Natural killer cell (primary cell): ENCODE results near the gene HIKESHI. TPM values are rescaled to one million over a fixed set of nuclear protein-coding genes. Genes with fewer than 3 reads are reported as not detected.

Source experiments
- ATAC-seq, 3 donors: fragments of 150-1000 bp in 2 of 3; fragments of 200-7000 bp in 1 of 3; cut with Tn5 transposase; 1 replicate in 1 of 3; 2 replicates in 2 of 3; pipeline ENCODE4 v1.10.0; 2021; ENCODE audit warnings: mild to moderate bottlenecking in 2 of 3, moderate library complexity in 2 of 3
- DNase-seq, 2 donors: peaks; one replicate each; pipeline versions ENCODE4 v3.0.0 to v3.0.0-alpha.2; 2013 to 2021; ENCODE audit warnings: mixed read lengths in 1 of 2
- H3K27ac ChIP-seq: one replicate; pipeline ENCODE4 v1.5.1; 2013; ENCODE audit warnings: mild to moderate bottlenecking, low read length
- H3K27me3 ChIP-seq: one replicate; pipeline ENCODE4 v1.6.1; 2013; ENCODE audit warnings: low read length; ENCODE audit not compliant: control insufficient read depth, insufficient read depth
- H3K36me3 ChIP-seq: one replicate; pipeline ENCODE4 v1.6.1; 2013; ENCODE audit warnings: low read length; ENCODE audit not compliant: control insufficient read depth, insufficient read depth
- H3K4me1 ChIP-seq: one replicate; pipeline ENCODE4 v1.6.1; 2013; ENCODE audit warnings: low read length; ENCODE audit not compliant: control insufficient read depth, insufficient read depth
- H3K4me3 ChIP-seq: one replicate; pipeline ENCODE4 v1.5.1; 2013; ENCODE audit warnings: low read length
- H3K9me3 ChIP-seq: one replicate; pipeline ENCODE4 v1.6.1; 2013; ENCODE audit warnings: low read length; ENCODE audit not compliant: control insufficient read depth, insufficient read depth
- H3K27ac Mint-ChIP-seq, 2 donors: one replicate each; pipeline ENCODE4 v1.8.0; 2022; ENCODE audit warnings: mild to moderate bottlenecking in 2 of 2, mixed read lengths in 2 of 2, moderate library complexity in 1 of 2
- H3K27me3 Mint-ChIP-seq, 2 donors: one replicate each; pipeline ENCODE4 v1.8.0; 2022; ENCODE audit warnings: low read depth in 2 of 2, mixed read lengths in 2 of 2
- H3K36me3 Mint-ChIP-seq: one replicate; pipeline ENCODE4 v1.8.0; 2022; ENCODE audit warnings: mixed read lengths
- H3K4me1 Mint-ChIP-seq, 2 donors: one replicate each; pipeline ENCODE4 v1.8.0; 2022; ENCODE audit warnings: mixed read lengths in 2 of 2
- H3K4me3 Mint-ChIP-seq: one replicate; pipeline ENCODE4 v1.8.0; 2022; ENCODE audit warnings: mild to moderate bottlenecking, moderate library complexity, mixed read lengths
- H3K9me3 Mint-ChIP-seq, 2 donors: one replicate each; pipeline ENCODE4 v1.8.0; 2022; ENCODE audit warnings: mixed read lengths in 2 of 2
- CTCF ChIP-seq: fragments of 200-600 bp; IDR thresholded peaks from one replicate; pipeline ENCODE4 v1.8.0; 2022; ENCODE audit warnings: antibody characterized with exemption
- WGBS: methylation state at CpG from one replicate; pipeline ENCODE4 v1.1.7; 2013; ENCODE audit warnings: missing lambda C conversion rate; ENCODE audit not compliant: insufficient coverage; 5-methylcytosine and 5-hydroxymethylcytosine counted together
- intact Hi-C: fragments of 100-400 bp; cut with micrococcal nuclease; formaldehyde crosslinking; loops from one replicate; pipeline ENCODE4 v1.14.2; 2022
- total RNA-seq, 4 donors: library from RNA; stranded (reverse); fragments of 120-200 nt in 1 of 4; gene quantifications; one replicate each; pipeline versions ENCODE4 v1.2.3 to v1.2.4, GENCODE V29; 2013 to 2022

Gene HIKESHI
- 10 to 100 TPM; 12.7 to 24.2 (median 18.2) TPM for total RNA-seq
- total RNA-seq (2013) = 49.9 TPM

- no peaks in the 10 kb centered on the region for H3K36me3 Mint-ChIP-seq
- H3K9me3 Mint-ChIP-seq = no peaks in the 10 kb centered on the region
- Histone ChIP-seq H3K4me1 (peaks cover 3% of the 10 kb centered on the region), H3K27ac (peak within 1 kb of the TSS; percentile 84), H3K4me3 (peak within 1 kb of the TSS; percentile 92), H3K27me3 (peaks cover 2% of the 10 kb centered on the region), H3K36me3 (no peaks in the 10 kb centered on the region), H3K9me3 (no peaks in the 10 kb centered on the region)
- ATAC-seq = peak; percentile 96 to 99 (median 98)
- H3K4me3 Mint-ChIP-seq = peak within 1 kb of the TSS; percentile 99
- H3K27ac Mint-ChIP-seq = peak within 1 kb of the TSS; percentile 98 to 100
- H3K4me1 Mint-ChIP-seq = peaks cover 22 to 24% of the 10 kb centered on the region in 2 donors
- DNase-seq = peak; percentile 74 to 95
- under 1% methylated on average over 30 of the region's 30 CpGs for WGBS
- intact Hi-C loops = loop anchor here (5.0 kb wide), 1 partner anchor 55 kb away; no protein-coding TSS in a partner anchor
- peaks cover 8 to 10% of the 10 kb centered on the region in 2 donors for H3K27me3 Mint-ChIP-seq
- TF ChIP-seq CTCF = no peak
Measured at GRCh38 chr11:86302092-86302793, at the start of gene HIKESHI. Gene HIKESHI, plus strand, starts transcription at chr11:86302240. Its CDS starts 209 bp downstream, at chr11:86302449.

DNA sequence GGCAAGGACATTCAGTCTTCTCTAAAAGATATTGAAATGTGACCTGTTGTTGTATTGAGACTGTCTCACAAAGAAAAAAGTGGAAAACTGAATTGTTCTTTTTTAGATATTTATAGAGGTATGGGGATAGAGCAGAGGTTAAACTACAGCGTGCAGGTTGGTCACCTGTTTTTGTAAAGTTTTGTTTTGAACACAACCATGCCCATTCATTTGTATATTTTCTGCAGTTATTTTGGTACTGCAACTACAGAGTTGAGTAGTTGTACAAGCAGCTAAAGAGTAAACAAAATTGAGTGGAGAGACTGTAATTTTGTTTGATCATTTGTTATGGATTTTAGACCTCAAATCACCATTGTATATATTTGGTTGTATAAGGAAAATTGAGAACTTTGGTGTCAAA lies 46.1 kb upstream of the HIKESHI start:
- H3K4me3 Mint-ChIP-seq = no peak overlapping the region

DNA sequence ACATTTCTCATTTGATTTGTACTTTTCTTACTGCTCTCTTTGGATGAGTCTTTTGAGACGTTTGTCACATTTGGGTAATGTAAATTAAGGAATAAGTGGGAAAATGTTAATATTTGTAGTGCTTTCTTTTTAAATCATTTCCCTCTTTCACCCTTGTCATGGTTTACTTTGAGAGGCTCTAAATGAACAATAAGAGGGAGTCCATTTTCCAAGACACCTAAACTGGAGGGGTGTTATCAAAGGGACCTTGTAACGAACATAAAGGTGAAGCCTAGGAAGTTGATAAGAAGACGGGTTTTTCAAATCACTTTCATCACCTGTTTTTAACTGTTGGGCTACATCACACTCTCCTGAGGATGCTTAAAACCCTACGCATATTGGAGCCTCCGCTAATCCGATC lies 45.4 kb upstream of the HIKESHI start:
- Mint-ChIP-seq H3K27ac (no peak overlapping the region), H3K9me3 (no peaks in the 10 kb centered on the region), H3K27me3 (no peaks in the 10 kb centered on the region), H3K4me1 (peaks cover 6% of the 10 kb centered on the region in 2 donors), H3K4me3 (no peak overlapping the region), H3K36me3 (no peaks in the 10 kb centered on the region)
- Histone ChIP-seq H3K4me1 (no peaks in the 10 kb centered on the region), H3K27me3 (no peaks in the 10 kb centered on the region), H3K36me3 (peaks cover 38% of the 10 kb centered on the region), H3K9me3 (no peaks in the 10 kb centered on the region), H3K27ac (no peak overlapping the region), H3K4me3 (no peak overlapping the region)
- WGBS = 90% methylated on average over 6 of the region's 6 CpGs
- TF ChIP-seq CTCF = no peak
- ATAC-seq = no peak
- no peak for DNase-seq
- intact Hi-C loops = no loop called here

More for the DNA sequence above, 46.1 kb upstream of the HIKESHI start:
- 86% methylated on average over 1 of the region's 1 CpG for WGBS
- Mint-ChIP-seq H3K27ac (no peak overlapping the region), H3K36me3 (no peaks in the 10 kb centered on the region), H3K27me3 (no peaks in the 10 kb centered on the region), H3K4me1 (peaks cover 6% of the 10 kb centered on the region in 2 donors), H3K9me3 (no peaks in the 10 kb centered on the region)
- Histone ChIP-seq H3K4me1 (no peaks in the 10 kb centered on the region), H3K9me3 (no peaks in the 10 kb centered on the region), H3K36me3 (peaks cover 42% of the 10 kb centered on the region), H3K27me3 (no peaks in the 10 kb centered on the region), H3K27ac (no peak overlapping the region), H3K4me3 (no peak overlapping the region)
- DNase-seq = no peak
- no peak for ATAC-seq
- TF ChIP-seq CTCF = no peak
- intact Hi-C loops = no loop called here

- no peaks in the 10 kb centered on the region for H3K36me3 Mint-ChIP-seq
- no peak overlapping the region for H3K27ac Mint-ChIP-seq
Measured at GRCh38 chr11:86257446-86257845, 44.6 kb upstream of the HIKESHI start.

More at GRCh38 chr11:86257446-86257845, 44.6 kb upstream of the HIKESHI start:
- H3K27ac ChIP-seq = no peak overlapping the region
- TF ChIP-seq CTCF = no peak
- H3K27me3 Mint-ChIP-seq = no peaks in the 10 kb centered on the region
- no peak overlapping the region for H3K4me3 ChIP-seq
- H3K9me3 Mint-ChIP-seq = no peaks in the 10 kb centered on the region
- H3K36me3 ChIP-seq = peaks cover 33% of the 10 kb centered on the region
- H3K4me3 Mint-ChIP-seq = no peak overlapping the region
- DNase-seq (no peak), ATAC-seq (no peak)
- no peaks in the 10 kb centered on the region for H3K4me1 ChIP-seq
- intact Hi-C loops = no loop called here
- no peaks in the 10 kb centered on the region for H3K27me3 ChIP-seq
- no peaks in the 10 kb centered on the region for H3K9me3 ChIP-seq
- peaks cover 4% of the 10 kb centered on the region in 2 donors for H3K4me1 Mint-ChIP-seq
